COLO668 (cell line): ENCODE data around the gene NKX6-2.
"Not testable (repeated sequence)": the region's sequence is repeated elsewhere in the genome, so short reads cannot be mapped to it uniquely, and the experiment has no call there.

Source experiments
- DNase-seq: peaks from one replicate; lab custom pipeline; 2025; ENCODE audit not compliant: unreplicated experiment; lab: John Stamatoyannopoulos, UW

The NKX6-2 gene

DNA sequence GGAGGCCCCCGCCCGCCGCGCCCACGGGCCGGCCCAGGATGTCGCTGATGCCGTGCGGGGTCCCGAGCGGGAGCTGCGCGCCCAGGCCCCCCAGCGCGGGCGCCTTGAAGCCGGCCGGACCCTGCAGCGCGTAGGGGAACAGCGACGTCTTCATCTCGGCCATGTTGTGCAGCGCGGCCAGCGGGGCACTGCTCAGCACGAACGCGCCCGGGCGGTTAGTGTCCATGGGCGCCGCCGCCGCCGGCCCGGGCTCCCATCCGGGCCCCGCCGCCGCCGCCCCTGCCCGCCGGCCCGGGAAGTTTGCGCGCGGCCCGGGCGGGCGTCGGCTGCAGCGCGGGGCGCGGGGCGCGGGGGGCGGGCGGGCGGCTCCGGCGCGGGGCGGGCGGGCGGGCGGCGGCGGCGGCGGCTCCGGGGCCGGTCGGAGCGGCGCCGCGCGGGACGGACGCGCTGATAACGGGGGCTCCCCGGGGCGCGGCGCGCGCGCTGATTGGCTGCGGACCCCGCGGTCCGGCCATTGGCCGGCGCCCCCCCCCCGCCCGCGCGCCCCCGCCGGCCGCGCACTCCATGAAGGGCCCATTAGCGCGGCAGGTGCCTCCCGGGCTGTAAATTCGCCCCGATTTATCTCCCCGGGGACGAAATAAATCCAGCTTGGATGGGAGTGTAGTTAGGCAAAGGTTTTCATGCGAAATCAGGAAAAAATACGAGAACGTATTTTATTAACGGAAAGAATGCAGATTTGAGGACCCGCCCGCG lies at the start of gene NKX6-2:
NKX6-2 (minus strand) TSS at position 425 of the 753 bp plus-strand sequence; CDS start at position 226, 199 bp downstream.
- DNase-seq, result no peak

DNA sequence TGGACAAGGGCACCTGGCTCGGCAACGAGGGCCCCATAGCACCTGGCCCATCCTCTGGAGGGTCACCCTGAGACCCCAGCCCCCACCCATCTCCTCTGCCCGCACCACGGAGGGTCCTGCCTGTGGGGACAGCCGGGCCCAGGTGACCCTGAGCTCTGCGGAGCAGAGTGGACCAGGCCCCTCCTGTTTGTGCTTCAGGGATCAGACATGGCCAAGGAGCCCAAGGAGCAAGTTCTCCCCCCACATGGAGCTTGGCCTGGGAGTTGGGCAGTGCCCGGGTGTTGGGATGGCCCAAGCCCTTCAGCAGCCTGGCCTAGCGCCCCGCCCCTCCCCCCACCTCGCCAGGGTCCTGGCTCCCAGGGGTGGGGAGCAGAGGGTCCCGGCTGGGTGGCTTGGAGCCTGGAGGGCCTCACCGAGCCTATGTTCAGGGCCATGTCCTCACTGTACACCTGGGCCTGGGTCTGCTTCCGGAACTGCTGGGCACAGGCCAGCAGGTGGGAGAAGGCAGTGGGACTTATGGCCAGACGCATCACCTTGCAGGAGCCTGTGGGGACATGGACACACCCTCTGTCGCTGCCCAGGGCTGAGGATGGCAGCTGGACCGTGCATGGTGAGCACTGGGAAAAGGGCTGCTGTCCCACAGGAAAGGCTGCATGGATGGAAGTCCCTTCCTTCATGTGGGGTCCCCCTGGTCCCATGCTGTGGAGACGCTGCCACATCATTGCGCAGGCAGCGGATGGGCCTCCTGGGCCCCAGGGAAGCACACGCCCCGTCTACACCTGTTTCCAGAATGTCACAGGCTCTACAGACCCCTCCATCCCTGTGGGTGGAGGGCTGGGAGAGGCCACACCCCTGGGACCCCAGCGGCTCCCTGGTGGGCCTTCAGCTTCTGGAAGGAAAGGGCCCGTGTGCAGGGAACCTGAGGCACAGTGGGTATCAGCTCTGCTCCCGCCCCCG lies 49.2 kb upstream of the NKX6-2 start:
- DNase-seq, result no peak

DNA sequence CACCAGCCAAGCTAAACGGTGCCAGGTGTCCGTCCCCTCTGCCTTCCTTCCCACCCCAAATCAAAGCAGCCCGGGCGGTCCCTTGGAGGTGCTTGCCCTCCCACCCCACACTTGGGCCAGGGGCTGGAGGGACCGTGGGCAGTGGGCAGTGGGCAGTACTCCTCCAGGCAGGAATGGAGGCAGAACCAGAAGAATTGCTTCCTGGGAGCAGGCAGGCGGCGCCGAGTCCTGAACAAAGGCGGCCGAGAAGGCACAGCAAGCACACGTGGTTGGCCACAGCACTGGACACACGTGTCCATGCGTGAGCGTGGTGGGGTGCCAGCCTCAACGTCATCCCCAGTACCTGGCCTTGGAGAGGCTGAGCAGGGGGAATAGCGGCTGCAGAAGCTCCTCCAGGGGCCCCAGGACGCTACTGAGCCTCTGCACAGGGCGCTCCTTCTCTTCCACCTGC lies 48.4 kb upstream of the NKX6-2 start:
- no peak for DNase-seq

DNA sequence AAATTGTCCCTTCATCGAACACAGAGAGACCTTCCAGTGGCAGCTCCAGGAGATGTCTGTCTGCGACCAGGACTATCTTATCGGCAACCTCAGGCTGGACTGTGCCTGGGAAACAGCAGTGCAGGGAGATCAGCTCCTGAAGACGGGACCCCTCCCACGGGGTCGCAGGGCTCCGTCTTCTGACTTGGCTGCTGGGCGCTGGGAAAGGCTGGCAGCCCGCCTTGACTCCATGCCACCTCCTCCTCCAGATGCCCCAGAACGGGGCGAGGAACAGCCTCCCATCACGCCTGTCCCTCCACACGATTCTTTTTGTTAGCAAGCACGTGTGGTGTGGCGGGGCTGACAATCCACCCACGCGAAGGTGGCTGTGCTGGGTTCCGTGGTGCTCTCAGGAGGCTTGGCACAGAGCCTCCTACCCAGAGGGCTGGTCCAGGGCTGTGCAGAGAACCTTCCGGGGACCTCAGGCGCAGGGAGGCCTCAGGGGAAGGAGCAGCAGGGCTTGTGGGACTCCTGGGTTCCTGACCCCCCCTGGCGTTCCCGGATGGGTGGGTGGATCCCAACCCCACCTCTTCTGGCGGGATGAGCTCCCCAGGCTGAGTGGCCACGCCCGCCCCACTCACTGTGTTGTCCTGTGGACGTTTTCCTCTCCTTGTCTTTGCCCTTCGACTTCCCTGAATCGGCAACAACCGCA lies 47.6 kb upstream of the NKX6-2 start:
- DNase-seq, result no peak

DNA sequence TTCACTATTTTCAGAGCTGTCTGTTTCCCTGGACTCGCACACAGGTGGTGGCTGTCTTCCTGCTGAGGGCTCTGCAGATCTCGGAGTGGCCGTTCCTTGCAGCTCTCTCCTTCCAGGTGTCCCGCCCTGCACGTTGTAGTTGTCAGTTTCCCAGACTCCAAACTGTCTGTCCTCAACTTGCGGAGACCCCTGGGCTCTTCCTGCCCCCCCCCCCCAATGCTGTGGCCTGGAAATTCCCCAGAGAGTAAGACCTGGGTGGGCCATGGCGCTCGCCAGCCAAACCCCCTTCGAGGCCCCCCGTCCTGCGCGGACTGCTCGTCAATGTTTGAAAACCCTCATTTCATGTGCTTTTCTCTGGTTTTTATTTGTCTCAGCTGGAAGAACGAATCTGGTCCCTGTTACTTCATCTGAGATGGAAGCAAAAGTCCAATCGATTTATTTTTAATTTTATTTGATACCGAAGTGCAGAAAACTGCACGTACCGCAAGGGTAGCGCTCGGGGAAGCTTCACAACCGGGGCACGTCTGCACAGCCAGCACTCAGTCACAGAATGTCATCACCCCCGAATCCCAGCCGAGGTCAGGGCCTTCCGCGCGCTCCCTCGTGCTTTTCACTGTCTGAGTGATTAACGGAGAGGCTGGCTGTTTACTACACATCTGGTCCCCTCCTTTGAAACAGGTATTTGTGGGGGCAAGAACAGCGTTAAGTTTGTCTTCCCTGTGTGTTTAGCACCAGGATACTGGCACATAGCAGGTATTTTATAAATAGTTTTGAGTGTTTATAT lies 46.4 kb upstream of the NKX6-2 start:
- DNase-seq, result no peak

DNA sequence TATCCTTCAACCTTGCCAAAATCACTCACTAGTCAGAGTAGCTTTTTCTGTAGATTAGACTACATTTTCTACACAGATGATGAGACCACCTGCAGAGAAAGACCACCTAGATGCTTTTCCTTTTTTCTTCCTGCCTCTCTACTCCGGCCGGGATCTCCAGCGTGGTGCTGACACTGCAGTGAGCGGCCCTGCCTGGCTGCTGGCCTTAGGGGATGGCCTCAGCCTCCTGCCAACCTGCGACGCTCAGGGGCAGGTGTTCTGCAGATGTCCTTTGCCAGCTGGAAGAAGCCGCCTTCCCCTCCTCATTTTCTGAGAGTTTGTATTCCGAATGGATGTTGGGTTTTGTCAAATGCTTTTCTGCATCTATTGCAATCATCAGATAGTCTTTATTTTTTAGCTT lies 43.5 kb upstream of the NKX6-2 start:
- DNase-seq, result no peak

DNA sequence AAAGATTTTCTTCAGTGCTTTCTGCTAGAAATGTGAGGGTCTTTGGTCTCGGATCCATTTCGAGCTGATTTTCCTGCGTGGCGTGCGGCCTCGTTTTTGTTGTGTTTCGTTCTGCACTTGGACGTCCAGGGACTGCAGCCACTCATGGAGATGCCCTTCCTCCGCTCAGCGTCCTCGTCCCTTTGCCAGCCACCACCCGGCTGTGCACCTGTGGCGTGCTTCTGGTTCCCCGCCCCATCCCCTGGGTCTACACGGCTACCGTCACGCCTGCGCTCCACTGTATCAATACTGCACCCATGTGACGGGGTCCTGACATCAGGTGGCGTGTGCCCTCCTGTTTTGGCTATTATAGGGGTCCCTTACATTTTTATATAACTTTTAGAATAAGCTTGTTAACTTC lies 42.7 kb upstream of the NKX6-2 start:
- no peak for DNase-seq

DNA sequence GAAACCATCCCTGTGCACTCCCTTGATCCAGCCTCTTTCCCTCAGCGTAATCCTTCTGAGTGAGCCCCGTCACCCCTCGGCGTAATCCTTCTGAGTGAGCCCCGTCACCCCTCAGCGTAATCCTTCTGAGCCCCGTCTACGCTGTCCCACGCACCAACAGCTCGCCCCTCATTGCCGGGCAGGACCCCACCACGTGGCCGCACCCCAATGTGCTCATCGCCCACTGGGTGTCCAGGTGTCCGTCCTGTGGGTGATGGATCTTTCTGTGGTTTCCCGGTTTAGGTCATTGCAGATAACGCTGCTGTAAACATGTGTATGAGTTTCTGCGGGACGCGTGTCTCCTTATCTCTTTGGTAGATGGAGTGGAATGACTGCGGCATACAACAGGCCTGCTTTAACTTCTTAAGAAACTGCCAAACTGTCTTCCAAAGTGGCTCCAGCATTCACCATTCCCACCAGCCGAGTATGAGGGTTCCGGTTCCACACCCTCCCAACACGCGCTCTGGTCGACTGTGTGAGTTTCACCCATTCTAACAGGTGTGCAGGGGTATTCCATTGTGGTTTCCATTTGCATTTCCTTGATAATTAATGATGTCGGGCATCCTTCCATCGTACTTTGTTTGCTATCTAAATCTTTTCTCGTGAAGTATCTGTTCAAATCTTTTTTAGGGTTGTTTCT lies 42.1 kb upstream of the NKX6-2 start:
- DNase-seq, result no peak

DNA sequence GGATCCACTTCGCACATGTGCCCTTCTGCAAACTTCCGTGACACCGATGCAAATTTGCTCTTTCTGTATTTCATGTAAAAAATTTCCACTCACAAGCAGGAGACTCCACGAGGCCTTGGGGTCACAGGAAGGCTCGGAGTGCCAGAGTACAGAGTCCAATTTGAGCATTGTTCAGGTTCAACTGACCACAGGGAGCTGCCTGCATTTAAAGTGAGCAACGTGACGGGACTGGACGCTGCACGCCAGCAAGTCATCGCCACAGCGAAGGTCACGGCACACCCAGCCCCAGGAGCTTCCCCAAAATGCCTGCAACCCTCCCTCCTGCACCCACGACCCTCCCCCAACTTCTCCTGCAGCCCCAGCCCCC lies 41.5 kb upstream of the NKX6-2 start:
- no peak for DNase-seq

DNA sequence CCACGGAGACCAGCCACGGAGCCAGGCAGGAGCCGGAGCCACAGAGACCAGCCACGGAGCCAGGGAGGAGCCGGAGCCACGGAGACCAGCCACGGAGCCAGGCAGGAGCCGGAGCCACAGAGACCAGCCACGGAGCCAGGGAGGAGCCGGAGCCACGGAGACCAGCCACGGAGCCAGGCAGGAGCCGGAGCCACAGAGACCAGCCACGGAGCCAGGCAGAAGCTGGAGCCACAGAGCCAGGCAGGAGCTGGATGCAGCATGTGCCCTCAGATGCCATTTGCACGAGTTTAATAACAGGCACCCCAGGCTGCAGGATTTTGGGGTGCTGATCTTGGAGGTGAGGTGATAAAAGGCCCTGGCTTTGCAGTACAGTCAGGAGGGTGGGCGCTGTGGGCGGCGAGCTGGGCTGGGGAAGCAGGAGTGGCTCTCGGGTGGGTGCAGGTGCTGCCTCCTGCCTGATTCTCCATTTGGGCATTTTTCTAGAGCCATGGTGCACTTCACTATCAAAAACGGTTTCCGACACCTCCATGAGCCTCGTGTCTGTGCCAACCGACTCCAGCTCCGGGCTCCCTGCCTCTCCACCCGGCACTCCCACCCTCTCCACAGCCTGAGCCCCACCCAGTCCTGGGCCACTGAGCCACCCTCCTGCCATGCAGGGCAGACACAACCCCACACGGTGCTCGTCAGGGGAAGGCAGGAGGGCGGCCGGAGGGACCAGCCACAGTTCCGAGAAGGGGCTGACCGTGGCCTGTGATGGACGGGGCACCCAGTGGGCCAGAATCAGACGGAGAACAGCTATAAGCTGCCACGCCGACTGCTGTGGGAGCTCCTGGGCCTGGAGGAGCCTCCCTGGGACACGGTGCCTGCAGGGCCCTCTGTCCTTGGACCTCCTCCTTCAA lies 40.8 kb upstream of the NKX6-2 start:
- no peak for DNase-seq

DNA sequence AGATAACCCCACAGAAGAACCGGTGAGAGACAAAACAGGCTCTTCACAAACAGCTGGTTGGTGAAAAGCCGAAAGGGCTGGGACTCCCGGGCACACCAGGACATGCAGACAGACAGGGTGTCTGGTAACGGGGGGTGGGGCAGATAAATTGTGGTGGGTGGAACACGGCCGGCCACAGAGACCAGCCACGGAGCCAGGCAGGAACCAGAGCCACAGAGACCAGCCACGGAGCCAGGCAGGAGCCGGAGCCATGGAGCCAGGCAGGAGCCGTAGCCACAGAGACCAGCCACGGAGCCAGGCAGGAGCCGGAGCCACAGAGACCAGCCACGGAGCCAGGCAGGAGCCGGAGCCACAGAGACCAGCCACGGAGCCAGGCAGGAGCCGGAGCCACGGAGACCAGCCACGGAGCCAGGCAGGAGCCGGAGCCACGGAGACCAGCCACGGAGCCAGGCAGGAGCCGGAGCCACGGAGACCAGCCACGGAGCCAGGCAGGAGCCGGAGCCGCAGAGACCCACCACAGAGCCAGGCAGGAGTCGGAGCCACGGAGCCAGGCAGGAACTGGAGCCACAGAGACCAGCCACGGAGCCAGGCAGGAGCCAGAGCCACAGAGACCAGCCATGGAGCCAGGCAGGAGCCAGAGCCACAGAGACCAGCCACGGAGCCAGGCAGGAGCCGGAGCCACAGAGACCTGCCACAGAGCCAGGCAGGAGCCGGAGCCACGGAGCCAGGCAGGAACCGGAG lies 40.0 kb upstream of the NKX6-2 start:
- not testable (repeated sequence) for DNase-seq

DNA sequence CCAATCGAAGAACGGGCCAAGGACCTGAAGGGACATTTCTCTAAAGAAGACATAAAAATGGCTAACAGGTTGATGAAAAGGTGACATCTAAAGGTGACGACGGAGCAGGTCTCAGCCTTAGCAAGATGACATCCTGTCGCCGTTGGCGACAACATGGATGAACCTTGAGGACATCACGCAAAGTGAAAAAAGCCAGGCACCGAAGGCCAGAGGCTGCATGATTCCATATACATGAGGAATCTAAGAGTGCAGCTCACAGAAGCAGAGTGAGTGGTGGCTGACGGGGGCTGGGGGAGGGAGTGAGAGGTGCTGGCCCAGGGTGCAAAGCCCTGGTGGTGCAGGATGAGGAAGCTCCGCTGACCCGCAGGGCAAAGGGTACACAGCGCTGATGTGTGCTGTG lies 34.1 kb upstream of the NKX6-2 start:
- no peak for DNase-seq

DNA sequence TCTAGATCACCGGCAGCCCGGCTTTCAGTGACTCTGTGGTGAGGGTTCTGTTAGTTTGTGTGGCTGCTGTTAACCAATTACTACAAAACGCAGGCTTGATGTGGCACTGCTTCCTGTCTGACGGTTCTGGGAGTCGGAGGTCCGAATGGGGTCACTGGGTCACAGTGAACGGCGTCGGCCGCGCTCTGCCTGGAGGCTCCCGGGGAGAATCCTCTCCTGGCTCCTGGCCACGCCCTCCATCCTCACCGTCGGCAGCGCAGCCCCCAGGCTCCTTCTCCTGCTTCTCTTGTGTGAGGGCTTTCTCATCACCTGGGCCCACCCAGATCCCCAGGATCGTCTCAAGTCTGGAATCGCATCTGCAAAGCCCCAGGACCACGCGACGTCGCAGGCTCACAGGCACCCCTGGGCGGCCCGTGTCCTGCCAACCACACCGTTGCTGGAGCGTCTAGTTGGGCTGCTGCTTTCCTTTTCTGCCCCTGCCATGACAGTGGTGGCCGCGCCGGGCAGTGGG lies 31.8 kb upstream of the NKX6-2 start:
- DNase-seq, result no peak

DNA sequence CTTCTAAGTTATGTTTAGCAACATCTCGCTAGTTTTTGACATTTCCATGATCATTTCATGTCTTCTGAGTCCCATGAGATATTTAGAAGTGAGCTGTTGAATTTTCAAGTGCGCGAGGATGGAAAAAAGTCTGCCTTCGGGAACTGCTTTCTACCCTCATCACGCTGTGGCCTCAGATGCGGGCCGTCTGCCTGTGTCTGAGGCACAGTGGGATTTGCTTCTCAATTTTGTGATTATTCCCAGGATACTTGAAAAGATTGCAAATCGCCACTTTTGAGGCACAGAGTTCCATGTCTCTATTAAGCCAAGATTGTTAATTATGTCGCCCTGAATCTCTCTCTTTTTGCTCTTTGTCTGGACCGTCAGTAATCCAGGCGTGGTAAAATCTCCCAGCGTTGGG lies 30.8 kb upstream of the NKX6-2 start:
- no peak for DNase-seq

DNA sequence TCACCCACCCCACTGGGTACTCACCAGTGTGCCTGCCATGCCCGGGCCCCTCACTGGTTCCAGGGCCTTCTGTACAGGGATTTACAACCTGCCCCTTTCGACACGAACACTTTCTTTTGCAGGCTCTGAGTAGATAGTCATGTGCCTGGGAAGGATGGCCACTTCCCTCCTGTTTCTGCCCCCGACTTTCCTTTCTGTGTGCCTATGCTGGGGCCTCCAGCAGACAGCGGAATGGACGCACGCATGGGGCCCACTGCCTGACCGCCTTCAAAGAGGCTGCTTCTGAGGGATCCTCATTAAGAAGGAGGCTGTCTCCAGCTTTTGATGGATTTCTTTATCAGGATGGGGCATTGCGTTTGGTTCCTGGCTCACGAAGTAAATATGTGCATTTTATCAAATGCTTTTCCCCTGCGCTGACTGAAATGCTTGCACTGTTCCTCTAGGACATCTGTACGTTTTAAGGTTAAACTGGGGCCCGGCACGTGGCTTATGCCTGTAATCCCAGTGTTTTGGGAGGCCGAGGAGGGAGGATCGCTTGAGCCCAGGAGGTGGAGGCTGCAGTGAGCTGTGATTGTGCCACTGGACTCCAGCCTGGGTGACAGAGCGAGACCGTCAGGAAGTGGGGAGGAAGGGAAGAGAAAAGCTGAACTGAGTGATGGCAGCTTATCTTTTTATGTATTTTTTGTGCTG lies 29.4 kb upstream of the NKX6-2 start:
- no peak for DNase-seq

DNA sequence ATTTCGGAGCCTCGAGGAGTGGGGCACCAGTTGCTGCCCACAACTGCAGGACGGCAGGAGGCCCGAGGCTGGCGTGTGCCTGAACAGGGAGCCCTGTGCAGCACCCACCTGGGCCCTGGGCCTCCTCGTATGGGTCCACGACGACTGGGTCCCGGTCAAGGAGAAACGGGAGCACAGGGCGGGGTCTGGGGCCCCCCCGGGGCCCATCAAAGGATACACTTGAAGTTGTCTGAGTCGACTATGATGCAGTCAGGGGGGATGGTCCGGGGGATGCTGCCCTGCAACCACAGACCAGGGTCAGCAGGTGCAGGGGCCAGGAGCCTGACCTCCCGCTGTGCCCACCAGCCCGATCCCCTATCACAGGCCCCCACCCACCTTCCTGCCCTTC lies 28.5 kb upstream of the NKX6-2 start:
- DNase-seq, result no peak

DNA sequence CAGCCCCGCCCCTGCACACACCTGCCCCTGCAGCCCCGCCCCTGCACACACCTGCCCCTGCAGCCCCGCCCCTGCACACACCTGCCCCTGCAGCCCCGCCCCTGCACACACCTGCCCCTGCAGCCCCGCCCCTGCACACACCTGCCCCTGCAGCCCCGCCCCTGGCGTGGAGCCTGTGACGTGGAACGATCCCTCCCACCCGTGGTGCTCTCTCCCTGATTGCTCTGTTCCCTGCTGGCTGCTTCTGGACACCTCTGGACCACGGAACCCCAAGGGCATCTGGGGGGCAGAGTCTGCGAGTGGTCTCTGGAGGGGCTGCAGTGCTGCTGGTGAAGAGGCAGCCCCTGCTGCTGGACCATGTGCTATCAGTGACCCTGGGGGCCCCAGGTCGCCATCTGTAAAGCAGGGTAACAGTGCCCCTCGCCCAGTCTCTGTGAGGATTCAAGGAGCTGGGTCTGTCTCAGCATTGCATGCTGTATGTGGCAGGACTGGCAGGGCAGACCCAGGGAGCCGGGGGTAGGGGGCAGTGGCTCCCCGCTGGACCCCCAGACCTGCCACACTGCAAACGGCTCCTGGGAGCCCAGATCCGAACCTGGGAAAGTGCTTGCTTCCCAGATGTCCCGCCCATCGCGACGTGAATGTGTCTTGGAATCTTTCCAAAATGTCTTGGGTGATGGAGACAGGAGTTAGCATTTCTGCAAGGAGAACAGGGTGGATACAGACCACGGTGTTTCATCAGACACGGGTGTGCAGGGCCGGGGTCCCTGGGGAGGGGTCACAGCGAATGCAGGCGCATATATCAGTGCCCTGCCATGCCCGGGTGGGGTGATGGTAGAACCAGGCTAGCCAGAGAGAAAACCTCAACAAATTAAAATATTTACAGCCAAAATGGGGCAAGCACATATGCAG lies 27.9 kb upstream of the NKX6-2 start:
- DNase-seq, result no peak
